ENCODE measurements around the gene SPCS1.

GRCh38 chr3:52743721-52744120 lies 37.8 kb downstream of the SPCS1 start:
- TF ChIP-seq CTCF (IDR thresholded peaks at IDR 0.05) (no peak), POLR2A (IDR thresholded peaks at IDR 0.05) (no peak)
